GM12878 (cell line): Measurements from ENCODE around the gene DERL2. TPM values are rescaled to one million over a fixed set of nuclear protein-coding genes. Genes with fewer than 3 reads are reported as not detected.

Source experiments
- E2F8 ChIP-seq: fragments of 450-650 bp; IDR thresholded peaks from 2 replicates; pipeline ENCODE4 v1.6.1; 2018; ENCODE audit warnings: mild to moderate bottlenecking, low read depth, moderate library complexity; ENCODE audit not compliant: partially characterized antibody
- HCFC1 ChIP-seq: fragments of 150-350 bp; IDR thresholded peaks from 2 replicates; pipeline ENCODE4 v1.6.1; 2014; ENCODE audit warnings: low read length
- MLLT1 ChIP-seq: fragments of 450-650 bp; IDR thresholded peaks from 2 replicates; pipeline ENCODE4 v1.6.1; 2016; ENCODE audit warnings: mild to moderate bottlenecking
- REST ChIP-seq: IDR thresholded peaks from 2 replicates; pipeline ENCODE4 v1.6.1; 2012; ENCODE audit warnings: mild to moderate bottlenecking, low read depth, low read length
- RFX5 ChIP-seq: IDR thresholded peaks from 2 replicates; pipeline ENCODE4 v1.6.1; 2011; ENCODE audit warnings: low read depth, low read length, improper control_type of control experiment
- SIN3A ChIP-seq: IDR thresholded peaks from 2 replicates; pipeline ENCODE4 v1.6.1; 2012; ENCODE audit warnings: low read depth, low read length, improper control_type of control experiment
- polyA plus RNA-seq, 11 experiments: library from polyadenylated mRNA; depleted of rRNA in 4 of 11; unstranded in 6 of 11; stranded (reverse) in 5 of 11; fragments of >200 nt; fragmentation: Nextera tagmentation in 4 of 11; fragmentation: Illumina TruSeq in 1 of 11; extraction: Ambion mirVana in 4 of 11; extraction: Trizol in 1 of 11; gene quantifications; 1 replicate in 1 of 11; 2 replicates in 10 of 11; pipeline versions ENCODE4 v1.2.1 to v1.2.3, GENCODE V29; 2011 to 2016; ENCODE audit warnings: inconsistent platforms in 2 of 11, missing spikeins in 2 of 11, low read depth in 1 of 11
- total RNA-seq, 4 experiments: library from RNA; depleted of rRNA in 3 of 4; stranded (reverse); fragments of >200 nt in 3 of 4; fragmentation: Illumina TruSeq in 1 of 4; extraction: Trizol in 1 of 4; gene quantifications; 2 replicates each; pipeline versions ENCODE4 v1.2.1 to v1.2.3, GENCODE V29; 2013 to 2021

DERL2 gene
- total and polyA plus RNA-seq, 10 of the 15 experiments (the other 5 are each of a cell fraction or from before 2014, with no cell fraction given): 40.5 to 236 (median 69.3) TPM

GRCh38 chr17:5438716-5439445 is 47.1 kb downstream of the DERL2 start, which contains the start of gene C1QBP (continued):
- TF ChIP-seq REST: no peak
- TF ChIP-seq E2F8: peak; percentile 31
- TF ChIP-seq SIN3A: peak; percentile 83
- TF ChIP-seq RFX5: no peak
- TF ChIP-seq HCFC1: peak; percentile 50
- peak; percentile 44; the same call in 1 of the 2 replicates for TF ChIP-seq MLLT1
